Panc1 (cell line): ENCODE measurements around the gene LRRC8E. TPM values are rescaled to one million over a fixed set of nuclear protein-coding genes. Genes with fewer than 3 reads are reported as not detected.

Experiments used
- ATAC-seq: fragments of 200-7000 bp; cut with Tn5 transposase; 2 replicates; pipeline ENCODE4 v1.9.1; 2020; ENCODE audit warnings: mild to moderate bottlenecking, moderate library complexity
- BruUV-seq: library from RNA; stranded (reverse); fragments of 400-500 nt; replicated peaks from 2 replicates; lab custom pipeline; 2021; lab: Mats Ljungman, UMichigan
- CTCF ChIA-PET: fragments of 300-600 bp; sonication (Branson Sonifier 250); formaldehyde crosslinking; loops from one replicate; lab custom pipeline; 2022; ENCODE audit warnings: antibody characterized with exemption; lab: Charles Lee
- POLR2A ChIA-PET: fragments of 300-600 bp; sonication (Branson Sonifier 250); formaldehyde crosslinking; loops from one replicate; lab custom pipeline; 2022; ENCODE audit warnings: antibody characterized with exemption; lab: Charles Lee
- DNase-seq: peaks from one replicate; pipeline ENCODE4 v3.0.0-alpha.2; 2010; ENCODE audit warnings: low read depth, low spot score
- H3K27ac ChIP-seq: 2 replicates; pipeline ENCODE4 v1.5.1; 2011; ENCODE audit warnings: mild to moderate bottlenecking, low read length, inconsistent platforms
- H3K27me3 ChIP-seq: fragments of 200-500 bp; sonication (Bioruptor generic); 2 replicates; pipeline ENCODE4 v1.6.0; 2014; ENCODE audit warnings: low read length, inconsistent platforms; ENCODE audit not compliant: control insufficient read depth, insufficient read depth
- H3K36me3 ChIP-seq: fragments of 200-500 bp; sonication (Bioruptor generic); 2 replicates; pipeline ENCODE4 v1.5.1; 2014; ENCODE audit warnings: inconsistent platforms, mild to moderate bottlenecking, low read length, moderate library complexity; ENCODE audit not compliant: control insufficient read depth, insufficient read depth
- H3K4me1 ChIP-seq: 2 replicates; pipeline ENCODE4 v1.5.1; 2011; ENCODE audit warnings: inconsistent platforms, mild to moderate bottlenecking, low read length, moderate library complexity; ENCODE audit not compliant: control insufficient read depth, insufficient read depth
- H3K4me3 ChIP-seq, 2 experiments: 2 replicates each; pipeline ENCODE4 v1.5.1; 2011 to 2012; ENCODE audit warnings: low read depth in 2 of 2, low read length in 2 of 2, mild to moderate bottlenecking in 2 of 2, inconsistent platforms in 1 of 2, moderate library complexity in 1 of 2
- H3K9me3 ChIP-seq: fragments of 200-500 bp; sonication (Bioruptor generic); 2 replicates; pipeline ENCODE4 v1.5.1; 2014; ENCODE audit warnings: low read depth, mild to moderate bottlenecking, inconsistent platforms, low read length, moderate library complexity; ENCODE audit not compliant: control insufficient read depth, insufficient read depth
- POLR2AphosphoS5 ChIP-seq: IDR thresholded peaks from 2 replicates; pipeline ENCODE4 v1.6.1; 2012; ENCODE audit warnings: mild to moderate bottlenecking, low read depth, low read length, moderate library complexity
- REST ChIP-seq, 2 experiments: IDR thresholded peaks; 2 replicates each; pipeline ENCODE4 v1.6.1; 2011 to 2012; ENCODE audit warnings: low read depth in 2 of 2, control low read depth in 1 of 2, low read length in 1 of 2, mild to moderate bottlenecking in 1 of 2, moderate library complexity in 1 of 2; ENCODE audit not compliant: insufficient read depth in 1 of 2
- SIN3A ChIP-seq: IDR thresholded peaks from 2 replicates; pipeline ENCODE4 v1.6.1; 2012; ENCODE audit warnings: low read depth, mild to moderate bottlenecking, low read length, moderate library complexity, borderline replicate concordance; ENCODE audit not compliant: insufficient read depth
- TCF7L2 ChIP-seq: IDR thresholded peaks from 2 replicates; pipeline ENCODE4 v1.6.1; 2011; ENCODE audit warnings: mild to moderate bottlenecking, low read depth, low read length, inconsistent platforms
- in situ Hi-C: cut with HindIII; loops from 2 replicates; pipeline ENCODE4 v1.10.0; 2016; ENCODE audit warnings: low sequenced_read_pairs, low pct_unique_long_range_greater_than_20kb
- intact Hi-C: fragments of 100-400 bp; cut with micrococcal nuclease; formaldehyde crosslinking; loops from one replicate; pipeline ENCODE4 v1.10.0; 2022; ENCODE audit not compliant: unreplicated experiment
- total RNA-seq: library from RNA; stranded (reverse); gene quantifications from one replicate; pipeline ENCODE4 v1.2.1, GENCODE V29; 2021; ENCODE audit not compliant: unreplicated experiment
- TF ChIP-seq, protein P1 (sequence below): fragments of 450-650 bp; IDR thresholded peaks from 2 replicates; pipeline ENCODE4 v1.5.1; 2017; ENCODE audit warnings: mild to moderate bottlenecking

Gene LRRC8E
- total RNA-seq, 1 experiment from 2014 or later = 5.0 TPM

DNA sequence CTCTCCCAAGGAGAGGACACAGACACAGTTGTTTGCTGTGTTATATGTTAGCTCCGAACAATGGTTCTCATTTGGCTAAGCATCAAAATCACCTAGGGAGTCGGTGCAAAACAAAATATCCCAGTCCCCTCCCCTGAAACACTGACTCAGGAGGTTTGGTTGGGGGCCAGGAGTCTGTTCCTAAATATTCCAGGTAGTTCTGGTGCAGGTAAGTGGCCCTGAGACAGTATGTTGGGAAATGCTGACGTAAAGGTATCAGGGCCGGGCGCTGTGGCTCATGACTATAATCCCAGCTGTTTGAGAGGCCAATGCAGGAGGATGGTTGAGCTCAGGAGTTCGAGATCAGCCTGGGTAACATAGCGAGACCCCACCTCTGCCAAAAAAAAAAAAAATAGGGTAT is 13.0 kb downstream of the LRRC8E start:
- ATAC-seq = no peak
- no peak for DNase-seq
- H3K9me3 ChIP-seq = no peaks in the 10 kb centered on the region
- no peaks in the 10 kb centered on the region for H3K27me3 ChIP-seq
- in situ Hi-C loops (no loop called here), intact Hi-C loops (no loop called here)
- no peak overlapping the region for H3K4me3 ChIP-seq
- peaks cover 6% of the 10 kb centered on the region; the same call in 1 of the 2 replicates for H3K4me1 ChIP-seq
- H3K27ac ChIP-seq = no peak overlapping the region
- H3K36me3 ChIP-seq = no peaks in the 10 kb centered on the region; the same call in 1 of the 2 replicates
- BruUV-seq = no TSS peak
- ChIA-PET POLR2A (interaction anchor here (1.4 kb wide), 1 partner anchor 32 kb away, joined by 9 read pairs; no protein-coding TSS in a partner anchor), CTCF (interaction anchor here (0.5 to 0.7 kb wide), 2 partner anchors 124 to 232 kb away, joined by 3 read pairs; partner anchors contain the start of gene RETN)
- TF ChIP-seq SIN3A (no peak), REST (IDR thresholded peaks at IDR 0.05; ENCODE audit: insufficient read depth in 1 of 2, low read depth in 2 of 2, low read length in 1 of 2) (no peak), TCF7L2 (no peak), POLR2AphosphoS5 (no peak; the same call in 1 of the 2 replicates)
- TF ChIP-seq, protein P1, sequence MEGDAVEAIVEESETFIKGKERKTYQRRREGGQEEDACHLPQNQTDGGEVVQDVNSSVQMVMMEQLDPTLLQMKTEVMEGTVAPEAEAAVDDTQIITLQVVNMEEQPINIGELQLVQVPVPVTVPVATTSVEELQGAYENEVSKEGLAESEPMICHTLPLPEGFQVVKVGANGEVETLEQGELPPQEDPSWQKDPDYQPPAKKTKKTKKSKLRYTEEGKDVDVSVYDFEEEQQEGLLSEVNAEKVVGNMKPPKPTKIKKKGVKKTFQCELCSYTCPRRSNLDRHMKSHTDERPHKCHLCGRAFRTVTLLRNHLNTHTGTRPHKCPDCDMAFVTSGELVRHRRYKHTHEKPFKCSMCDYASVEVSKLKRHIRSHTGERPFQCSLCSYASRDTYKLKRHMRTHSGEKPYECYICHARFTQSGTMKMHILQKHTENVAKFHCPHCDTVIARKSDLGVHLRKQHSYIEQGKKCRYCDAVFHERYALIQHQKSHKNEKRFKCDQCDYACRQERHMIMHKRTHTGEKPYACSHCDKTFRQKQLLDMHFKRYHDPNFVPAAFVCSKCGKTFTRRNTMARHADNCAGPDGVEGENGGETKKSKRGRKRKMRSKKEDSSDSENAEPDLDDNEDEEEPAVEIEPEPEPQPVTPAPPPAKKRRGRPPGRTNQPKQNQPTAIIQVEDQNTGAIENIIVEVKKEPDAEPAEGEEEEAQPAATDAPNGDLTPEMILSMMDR = no peak

GRCh38 chr19:7902796-7903243 is 14.5 kb downstream of the LRRC8E start:
- H3K4me1 ChIP-seq = peaks cover 6% of the 10 kb centered on the region; the same call in 1 of the 2 replicates
- H3K27ac ChIP-seq = peak overlapping the region; percentile 96
- POLR2A ChIA-PET = interaction anchor here (1.4 kb wide), 1 partner anchor 34 kb away, joined by 9 read pairs; no protein-coding TSS in a partner anchor
- H3K9me3 ChIP-seq = no peaks in the 10 kb centered on the region
- ATAC-seq = no peak
- no peak for TF ChIP-seq TCF7L2
- no peak for TF ChIP-seq REST (IDR thresholded peaks at IDR 0.05; ENCODE audit: insufficient read depth in 1 of 2, low read depth in 2 of 2, low read length in 1 of 2)
- TF ChIP-seq SIN3A = no peak
- TF ChIP-seq, protein P1 = no peak
- no peak for TF ChIP-seq POLR2AphosphoS5
- no peaks in the 10 kb centered on the region; the same call in 1 of the 2 replicates for H3K36me3 ChIP-seq
- H3K4me3 ChIP-seq = peak overlapping the region; percentile 65 to 82
- CTCF ChIA-PET = no interaction called here
- no peaks in the 10 kb centered on the region for H3K27me3 ChIP-seq
- no peak for DNase-seq
- in situ Hi-C loops (no loop called here), intact Hi-C loops (no loop called here)
- TSS peak; percentile 88 for BruUV-seq
